Suprapubic skin (tissue), 3 donors: ENCODE data around the gene GRID1.

Experiments used
- EP300 ChIP-seq: sonication (generic); formaldehyde crosslinking; IDR thresholded peaks from one replicate; pipeline ENCODE4 v1.6.1; 2017; ENCODE audit warnings: antibody characterized with exemption
- POLR2A ChIP-seq, 2 donors: fragments of 450-650 bp; IDR thresholded peaks; one replicate each; pipeline ENCODE4 v1.6.1; 2017; ENCODE audit warnings: antibody characterized with exemption in 2 of 2, mild to moderate bottlenecking in 2 of 2, moderate library complexity in 2 of 2
- TF ChIP-seq, protein P1 (sequence below), 2 donors: fragments of 200-600 bp in 1 of 2; fragments of 450-650 bp in 1 of 2; sonication (generic) in 1 of 2; IDR thresholded peaks; one replicate each; pipeline ENCODE4 v1.5.1; 2016 to 2019; ENCODE audit warnings: antibody characterized with exemption in 2 of 2, mild to moderate bottlenecking in 1 of 2, moderate library complexity in 1 of 2

DNA sequence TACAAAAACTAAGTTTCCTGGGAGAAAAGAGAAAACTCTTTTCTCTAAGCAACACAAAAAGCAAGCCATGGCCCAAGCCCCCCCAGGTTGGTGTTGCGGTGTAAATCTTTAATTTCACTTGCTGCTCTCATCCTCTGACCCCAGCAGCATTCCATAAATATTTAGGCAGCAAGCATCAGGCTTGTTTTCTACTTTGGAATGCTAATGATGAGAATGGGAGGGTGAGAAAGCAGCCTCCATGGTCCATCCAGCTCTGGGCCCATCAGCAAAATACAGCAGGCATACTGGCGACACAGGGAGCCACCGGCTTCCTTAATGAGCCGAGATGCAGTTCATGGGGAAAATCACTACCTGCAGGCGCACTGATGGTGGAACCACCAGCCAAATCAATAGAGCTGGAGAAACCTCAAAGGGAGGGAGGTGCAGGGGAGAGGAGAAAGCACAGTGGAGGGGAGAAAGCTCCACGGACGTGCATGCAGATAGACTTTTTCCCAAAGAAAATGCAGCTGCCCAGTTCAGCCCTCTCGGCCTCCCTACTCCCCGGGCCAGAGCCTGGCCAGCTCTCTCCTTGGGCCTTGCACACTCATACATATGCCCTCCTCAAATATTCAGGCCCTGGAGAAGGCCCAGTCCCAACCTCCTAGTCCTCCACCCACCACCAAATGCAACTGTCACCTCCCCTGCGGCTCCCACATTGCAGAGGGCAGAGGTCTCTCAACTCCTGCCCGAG is 131.9 kb downstream of the GRID1 start:
- TF ChIP-seq, protein P1, sequence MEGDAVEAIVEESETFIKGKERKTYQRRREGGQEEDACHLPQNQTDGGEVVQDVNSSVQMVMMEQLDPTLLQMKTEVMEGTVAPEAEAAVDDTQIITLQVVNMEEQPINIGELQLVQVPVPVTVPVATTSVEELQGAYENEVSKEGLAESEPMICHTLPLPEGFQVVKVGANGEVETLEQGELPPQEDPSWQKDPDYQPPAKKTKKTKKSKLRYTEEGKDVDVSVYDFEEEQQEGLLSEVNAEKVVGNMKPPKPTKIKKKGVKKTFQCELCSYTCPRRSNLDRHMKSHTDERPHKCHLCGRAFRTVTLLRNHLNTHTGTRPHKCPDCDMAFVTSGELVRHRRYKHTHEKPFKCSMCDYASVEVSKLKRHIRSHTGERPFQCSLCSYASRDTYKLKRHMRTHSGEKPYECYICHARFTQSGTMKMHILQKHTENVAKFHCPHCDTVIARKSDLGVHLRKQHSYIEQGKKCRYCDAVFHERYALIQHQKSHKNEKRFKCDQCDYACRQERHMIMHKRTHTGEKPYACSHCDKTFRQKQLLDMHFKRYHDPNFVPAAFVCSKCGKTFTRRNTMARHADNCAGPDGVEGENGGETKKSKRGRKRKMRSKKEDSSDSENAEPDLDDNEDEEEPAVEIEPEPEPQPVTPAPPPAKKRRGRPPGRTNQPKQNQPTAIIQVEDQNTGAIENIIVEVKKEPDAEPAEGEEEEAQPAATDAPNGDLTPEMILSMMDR (IDR thresholded peaks at IDR 0.05), result no peak
- TF ChIP-seq EP300 (no peak), POLR2A (IDR thresholded peaks at IDR 0.05) (no peak)
